Thoracic aorta (tissue), 2 donors: ENCODE data around the gene MRGPRD. TPM values are rescaled to one million over a fixed set of nuclear protein-coding genes. Genes with fewer than 3 reads are reported as not detected.
A peak's percentile ranks its signal among the peaks of the same experiment; 100 is the strongest.

ENCODE experiments used
- ATAC-seq: fragments of 150-250 bp; one replicate; pipeline ENCODE4 v1.8.0; 2017; ENCODE audit warnings: low read depth; ENCODE audit not compliant: insufficient number of reproducible peaks, low FRiP score
- DNase-seq: peaks from one replicate; pipeline ENCODE4 v3.0.0-alpha.2; 2020; ENCODE audit warnings: low spot score
- H3K27ac ChIP-seq, 2 donors: fragments of 200-600 bp; sonication (generic); 1 replicate in 1 of 2; 2 replicates in 1 of 2; pipeline ENCODE4 v1.5.1; 2016; ENCODE audit warnings: mild to moderate bottlenecking in 2 of 2, moderate library complexity in 2 of 2
- H3K27me3 ChIP-seq: fragments of 200-600 bp; sonication (generic); replicated peaks from 2 replicates; pipeline ENCODE4 v1.6.0; 2016; ENCODE audit warnings: mild to moderate bottlenecking; ENCODE audit not compliant: insufficient read depth
- H3K36me3 ChIP-seq: fragments of 200-600 bp; sonication (generic); one replicate; pipeline ENCODE4 v1.5.1; 2016
- H3K4me1 ChIP-seq, 2 donors: fragments of 200-600 bp; sonication (generic); 1 replicate in 1 of 2; 2 replicates in 1 of 2; pipeline versions ENCODE4 v1.5.1 to v1.6.0; 2016; ENCODE audit warnings: low read depth in 2 of 2, mild to moderate bottlenecking in 1 of 2; ENCODE audit not compliant: control insufficient read depth in 1 of 2
- H3K4me3 ChIP-seq: fragments of 200-600 bp; sonication (generic); 2 replicates; pipeline ENCODE4 v1.5.1; 2016; ENCODE audit warnings: mild to moderate bottlenecking
- H3K9me3 ChIP-seq: fragments of 200-600 bp; sonication (generic); 2 replicates; pipeline ENCODE4 v1.5.1; 2016
- total RNA-seq, 2 donors: library from RNA; depleted of rRNA; stranded (reverse); fragments of >200 nt; gene quantifications; one replicate each; pipeline versions ENCODE4 v1.1.0 to v1.2.3, GENCODE V29; 2016
- TF ChIP-seq, protein P1 (sequence below): fragments of 200-600 bp; sonication (generic); IDR thresholded peaks from one replicate; pipeline ENCODE4 v1.5.1; 2019; ENCODE audit warnings: antibody characterized with exemption

MRGPRD gene
- total RNA-seq, 2 donors from 2014 or later, result 5.0 TPM; not detected in 1

DNA sequence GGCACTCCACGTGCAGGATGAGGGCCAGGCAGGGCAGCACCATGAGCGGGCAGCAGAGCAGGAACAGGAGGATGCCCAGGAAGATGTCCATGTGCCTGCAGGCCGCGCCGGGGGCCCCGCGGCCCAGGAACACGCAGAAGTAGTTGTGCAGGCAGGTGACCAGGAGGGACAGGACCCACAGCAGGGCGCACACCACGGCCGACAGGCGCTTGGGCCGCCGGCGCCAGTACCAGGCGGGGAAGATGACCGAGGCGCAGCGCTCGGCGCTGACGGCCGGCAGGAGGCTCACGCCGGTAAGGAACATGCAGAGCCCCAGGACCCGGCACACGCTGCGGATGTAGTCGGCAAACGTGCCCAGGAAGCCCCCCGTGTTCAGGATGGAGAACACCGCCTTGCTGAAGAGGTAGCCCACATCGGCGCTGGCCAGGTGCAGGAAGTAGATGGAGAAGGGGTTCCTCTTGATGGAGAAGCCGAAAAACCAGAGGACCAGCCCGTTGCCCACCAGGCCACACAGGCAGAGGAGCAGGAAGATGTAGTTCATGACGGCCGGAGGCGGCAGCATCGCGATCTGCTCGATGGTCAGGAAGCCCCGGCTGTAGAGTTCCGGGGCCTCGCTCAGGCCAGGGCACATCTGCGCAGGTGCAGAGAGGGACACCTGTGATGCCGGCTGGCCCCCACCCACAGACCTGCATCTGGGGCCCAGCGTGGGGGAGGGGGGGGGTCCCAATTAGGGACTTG, 25.0 kb upstream of the MRGPRD start:
- H3K9me3 ChIP-seq, result no peaks in the 10 kb centered on the region
- H3K4me1 ChIP-seq, result peaks cover 49 to 90% of the 10 kb centered on the region in 2 donors
- H3K4me3 ChIP-seq, result no peak overlapping the region
- H3K27ac ChIP-seq, result peak overlapping the region; percentile 86 to 93
- H3K36me3 ChIP-seq, result peaks cover 55% of the 10 kb centered on the region
- DNase-seq, result no peak
- no peak for ATAC-seq
- TF ChIP-seq, protein P1, sequence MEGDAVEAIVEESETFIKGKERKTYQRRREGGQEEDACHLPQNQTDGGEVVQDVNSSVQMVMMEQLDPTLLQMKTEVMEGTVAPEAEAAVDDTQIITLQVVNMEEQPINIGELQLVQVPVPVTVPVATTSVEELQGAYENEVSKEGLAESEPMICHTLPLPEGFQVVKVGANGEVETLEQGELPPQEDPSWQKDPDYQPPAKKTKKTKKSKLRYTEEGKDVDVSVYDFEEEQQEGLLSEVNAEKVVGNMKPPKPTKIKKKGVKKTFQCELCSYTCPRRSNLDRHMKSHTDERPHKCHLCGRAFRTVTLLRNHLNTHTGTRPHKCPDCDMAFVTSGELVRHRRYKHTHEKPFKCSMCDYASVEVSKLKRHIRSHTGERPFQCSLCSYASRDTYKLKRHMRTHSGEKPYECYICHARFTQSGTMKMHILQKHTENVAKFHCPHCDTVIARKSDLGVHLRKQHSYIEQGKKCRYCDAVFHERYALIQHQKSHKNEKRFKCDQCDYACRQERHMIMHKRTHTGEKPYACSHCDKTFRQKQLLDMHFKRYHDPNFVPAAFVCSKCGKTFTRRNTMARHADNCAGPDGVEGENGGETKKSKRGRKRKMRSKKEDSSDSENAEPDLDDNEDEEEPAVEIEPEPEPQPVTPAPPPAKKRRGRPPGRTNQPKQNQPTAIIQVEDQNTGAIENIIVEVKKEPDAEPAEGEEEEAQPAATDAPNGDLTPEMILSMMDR, result no peak
- H3K27me3 ChIP-seq, result no peaks in the 10 kb centered on the region

DNA sequence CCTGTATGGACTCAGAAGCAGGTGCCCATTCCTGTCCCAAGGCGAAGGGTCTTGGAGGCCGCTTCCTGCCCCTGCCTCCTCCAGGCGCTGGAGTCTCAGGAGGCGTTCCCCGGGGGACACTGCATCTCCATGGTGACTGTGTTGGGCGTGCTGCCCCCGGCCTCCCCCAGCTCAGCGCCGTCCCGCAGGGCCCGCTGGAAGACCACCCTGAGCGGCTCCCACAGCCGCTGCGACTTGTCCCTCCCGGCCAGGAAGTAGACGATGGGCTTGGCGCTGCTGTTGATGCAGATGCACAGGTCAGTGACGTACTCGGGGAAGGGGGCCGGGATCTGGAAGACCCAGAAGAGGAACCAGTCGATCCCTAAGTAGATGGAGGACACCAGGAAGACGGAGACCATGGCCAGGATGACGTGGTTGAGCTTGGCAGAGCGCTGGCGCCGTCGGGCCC, 24.4 kb upstream of the MRGPRD start:
- peaks cover 50 to 88% of the 10 kb centered on the region in 2 donors for H3K4me1 ChIP-seq
- H3K27ac ChIP-seq, result peak overlapping the region; percentile 86 to 93
- DNase-seq, result no peak
- TF ChIP-seq, protein P1, result no peak
- H3K27me3 ChIP-seq, result no peaks in the 10 kb centered on the region
- H3K4me3 ChIP-seq, result no peak overlapping the region
- no peaks in the 10 kb centered on the region for H3K9me3 ChIP-seq
- ATAC-seq, result no peak
- peaks cover 55% of the 10 kb centered on the region for H3K36me3 ChIP-seq

DNA sequence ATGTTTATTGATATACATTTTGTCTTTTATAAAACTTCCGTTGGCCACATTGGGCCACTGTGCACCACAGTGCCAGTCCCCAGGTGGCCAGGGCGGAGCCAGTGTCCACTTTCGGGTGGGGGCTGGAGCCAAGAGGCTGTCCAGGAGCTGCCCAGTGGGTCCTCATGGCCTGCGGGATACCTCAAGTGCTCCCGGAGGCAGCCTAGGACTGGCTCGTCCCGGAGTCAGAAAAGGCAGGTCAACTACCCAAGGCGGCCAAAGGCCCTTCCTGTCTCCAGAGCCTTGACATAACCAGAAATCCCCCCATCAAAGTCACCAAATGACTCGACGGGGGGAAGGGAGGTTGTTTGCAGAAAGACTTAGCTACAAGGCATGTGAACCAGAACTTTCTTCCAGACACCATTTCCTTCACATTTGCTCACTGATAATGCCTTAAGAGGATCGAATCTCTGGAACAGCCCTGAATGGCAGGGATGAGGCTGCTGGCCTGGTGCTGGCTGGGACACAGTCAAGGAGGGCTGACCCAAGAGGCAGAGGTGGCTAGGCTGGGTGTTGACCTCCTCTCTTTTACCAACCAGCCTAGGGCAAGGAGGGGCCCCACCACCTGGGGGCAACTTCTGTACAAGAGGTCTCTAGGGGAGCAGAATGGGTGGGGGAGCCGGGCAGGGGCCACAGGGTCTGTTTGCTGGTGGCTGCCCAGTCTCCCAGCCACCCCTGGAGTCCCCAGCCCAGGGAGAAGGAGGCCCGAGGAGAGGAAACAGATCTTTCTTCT, 23.8 kb upstream of the MRGPRD start:
- Histone ChIP-seq H3K4me1 (peaks cover 50 to 88% of the 10 kb centered on the region in 2 donors), H3K27me3 (no peaks in the 10 kb centered on the region), H3K4me3 (no peak overlapping the region), H3K27ac (peak overlapping the region; percentile 86 to 93), H3K36me3 (peaks cover 55% of the 10 kb centered on the region), H3K9me3 (no peaks in the 10 kb centered on the region)
- ATAC-seq (no peak), DNase-seq (no peak)
- TF ChIP-seq, protein P1, result no peak

DNA sequence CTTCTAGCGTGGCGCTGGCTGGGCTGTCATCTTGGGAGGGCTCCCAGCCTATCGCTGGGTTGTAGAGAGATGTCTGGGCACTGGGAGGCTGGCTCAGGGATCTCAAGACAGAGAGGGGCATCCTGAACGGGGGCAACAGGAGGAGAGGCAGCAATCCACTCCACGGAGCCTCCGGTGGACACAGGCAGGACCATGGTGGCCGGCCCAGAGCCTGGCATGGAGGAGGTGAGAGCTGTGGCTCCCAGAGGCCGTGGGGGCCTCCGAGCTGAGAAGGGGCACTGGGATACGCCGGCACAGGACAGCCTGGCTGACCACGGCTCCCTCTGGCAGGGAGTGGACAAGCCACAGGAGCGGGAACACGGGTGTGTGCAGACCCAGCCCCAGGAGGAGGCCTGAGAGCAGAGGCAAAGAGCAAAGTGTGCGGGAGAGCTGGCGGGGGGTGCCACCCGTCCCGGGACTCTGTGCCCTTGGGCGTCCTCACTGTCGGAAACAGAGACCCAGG, 23.1 kb upstream of the MRGPRD start:
- peaks cover 48 to 88% of the 10 kb centered on the region in 2 donors for H3K4me1 ChIP-seq
- ATAC-seq, result no peak
- H3K36me3 ChIP-seq, result peaks cover 55% of the 10 kb centered on the region

More for the DNA sequence above, 23.1 kb upstream of the MRGPRD start:
- H3K27ac ChIP-seq, result peak overlapping the region; percentile 86 to 93
- H3K27me3 ChIP-seq, result no peaks in the 10 kb centered on the region
- TF ChIP-seq, protein P1, result no peak
- H3K4me3 ChIP-seq, result no peak overlapping the region
- H3K9me3 ChIP-seq, result no peaks in the 10 kb centered on the region
- no peak for DNase-seq
